NT2/D1 (cell line): ENCODE results near the gene ZNF644.
"Not testable (repeated sequence)": the region's sequence is repeated elsewhere in the genome, so short reads cannot be mapped to it uniquely, and the experiment has no call there.

Experiments
- SUZ12 ChIP-seq: IDR thresholded peaks from 2 replicates; pipeline ENCODE4 v1.6.1; 2011; ENCODE audit not compliant: insufficient read length, insufficient read depth; ENCODE audit errors: extremely low read depth
- ZNF274 ChIP-seq: IDR thresholded peaks from 2 replicates; pipeline ENCODE4 v1.6.1; 2011; ENCODE audit warnings: mild to moderate bottlenecking, low read depth, low read length

GRCh38 chr1:91063403-91063802 is 41.6 kb upstream of the ZNF644 start:
- not testable (repeated sequence) for TF ChIP-seq ZNF274, SUZ12
